ENCODE measurements around the gene COMMD3.

Gene COMMD3

DNA sequence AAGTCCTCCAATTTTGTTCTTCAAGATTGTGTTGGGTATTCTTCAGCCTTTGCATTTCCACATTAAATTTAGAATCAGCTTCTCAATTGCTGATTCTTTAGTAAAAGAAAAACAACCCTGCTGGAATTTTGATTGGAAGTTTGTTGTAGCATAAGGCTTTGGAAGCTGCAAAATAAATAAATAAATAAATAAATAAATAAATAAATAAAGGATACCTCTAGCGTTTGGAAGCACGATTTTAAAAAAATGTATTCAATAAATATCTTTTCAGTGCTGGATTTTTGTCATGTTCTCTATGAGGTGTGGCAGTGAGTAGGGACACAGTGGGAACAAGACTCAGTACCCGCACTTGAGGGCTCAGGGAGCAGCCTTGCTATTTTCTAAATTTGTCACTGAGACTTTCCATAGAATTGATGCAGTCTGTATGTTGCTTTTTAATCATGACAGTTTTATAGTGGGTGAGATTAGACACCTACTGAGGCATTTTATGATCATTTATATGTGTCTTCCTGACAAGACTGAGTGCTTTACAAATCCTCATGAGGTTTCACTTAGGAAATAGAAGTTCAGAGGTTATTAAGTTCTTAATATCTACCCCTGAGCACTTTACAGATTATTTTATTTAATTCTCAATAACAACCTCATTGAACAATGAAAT lies 22.3 kb upstream of the COMMD3 start:
- H3K4me3 ChIP-seq (ENCODE audit: low read depth, low read length): no peak overlapping the region
- TF ChIP-seq, protein P1, sequence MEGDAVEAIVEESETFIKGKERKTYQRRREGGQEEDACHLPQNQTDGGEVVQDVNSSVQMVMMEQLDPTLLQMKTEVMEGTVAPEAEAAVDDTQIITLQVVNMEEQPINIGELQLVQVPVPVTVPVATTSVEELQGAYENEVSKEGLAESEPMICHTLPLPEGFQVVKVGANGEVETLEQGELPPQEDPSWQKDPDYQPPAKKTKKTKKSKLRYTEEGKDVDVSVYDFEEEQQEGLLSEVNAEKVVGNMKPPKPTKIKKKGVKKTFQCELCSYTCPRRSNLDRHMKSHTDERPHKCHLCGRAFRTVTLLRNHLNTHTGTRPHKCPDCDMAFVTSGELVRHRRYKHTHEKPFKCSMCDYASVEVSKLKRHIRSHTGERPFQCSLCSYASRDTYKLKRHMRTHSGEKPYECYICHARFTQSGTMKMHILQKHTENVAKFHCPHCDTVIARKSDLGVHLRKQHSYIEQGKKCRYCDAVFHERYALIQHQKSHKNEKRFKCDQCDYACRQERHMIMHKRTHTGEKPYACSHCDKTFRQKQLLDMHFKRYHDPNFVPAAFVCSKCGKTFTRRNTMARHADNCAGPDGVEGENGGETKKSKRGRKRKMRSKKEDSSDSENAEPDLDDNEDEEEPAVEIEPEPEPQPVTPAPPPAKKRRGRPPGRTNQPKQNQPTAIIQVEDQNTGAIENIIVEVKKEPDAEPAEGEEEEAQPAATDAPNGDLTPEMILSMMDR (IDR thresholded peaks at IDR 0.05; ENCODE audit: low read depth, low read length): no peak
- DNase-seq (ENCODE audit: low read depth, low spot score): no peak
- in situ Hi-C loops (cut with HindIII; ENCODE audit: low sequenced_read_pairs): no loop called here

DNA sequence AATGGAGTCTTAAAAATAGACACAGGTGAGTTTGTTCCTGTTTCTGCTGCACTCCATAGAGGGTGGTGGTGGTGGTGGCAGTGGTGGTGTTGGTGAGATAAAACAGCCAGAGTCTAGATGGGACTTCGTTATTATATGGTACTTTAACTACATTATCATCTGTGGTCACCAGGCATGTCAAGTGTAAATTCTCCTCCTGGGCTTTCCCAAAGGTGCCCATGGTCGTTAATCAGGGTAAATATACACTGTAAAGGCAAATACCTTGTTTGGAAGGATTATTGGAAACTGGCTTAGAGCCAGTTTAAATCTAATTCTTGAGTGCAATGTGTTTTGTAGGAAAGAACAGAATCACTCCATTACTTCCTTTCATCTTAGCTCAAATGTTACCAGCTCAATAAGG lies 21.5 kb upstream of the COMMD3 start:
- in situ Hi-C loops (cut with HindIII; ENCODE audit: low sequenced_read_pairs): no loop called here
- no peak for DNase-seq (ENCODE audit: low read depth, low spot score)
- TF ChIP-seq, protein P1 (IDR thresholded peaks at IDR 0.05; ENCODE audit: low read depth, low read length): no peak
- H3K4me3 ChIP-seq (ENCODE audit: low read depth, low read length): no peak overlapping the region

DNA sequence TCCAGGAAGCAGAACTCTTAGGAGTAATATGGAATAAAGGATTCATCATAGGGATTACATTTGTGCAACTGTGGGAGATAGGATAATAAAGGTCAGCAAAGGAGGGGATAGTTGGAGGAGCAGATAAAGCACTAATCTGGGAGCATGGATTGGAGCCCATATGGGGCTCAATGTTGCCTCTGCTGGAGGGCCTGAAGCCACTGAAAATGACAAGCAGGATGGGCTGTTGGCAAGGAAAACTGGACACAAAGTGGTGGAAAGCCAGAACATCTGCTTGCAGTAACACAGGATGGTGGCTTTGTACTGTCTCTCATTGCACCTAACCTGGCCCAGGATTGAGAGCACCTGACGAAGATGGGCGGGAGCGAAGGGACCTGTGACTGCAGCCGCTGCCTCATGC lies 15.0 kb upstream of the COMMD3 start:
- no peak overlapping the region for H3K4me3 ChIP-seq (ENCODE audit: low read depth, low read length)
- TF ChIP-seq, protein P1 (IDR thresholded peaks at IDR 0.05; ENCODE audit: low read depth, low read length): no peak
- DNase-seq (ENCODE audit: low read depth, low spot score): no peak
- in situ Hi-C loops (cut with HindIII; ENCODE audit: low sequenced_read_pairs): no loop called here

DNA sequence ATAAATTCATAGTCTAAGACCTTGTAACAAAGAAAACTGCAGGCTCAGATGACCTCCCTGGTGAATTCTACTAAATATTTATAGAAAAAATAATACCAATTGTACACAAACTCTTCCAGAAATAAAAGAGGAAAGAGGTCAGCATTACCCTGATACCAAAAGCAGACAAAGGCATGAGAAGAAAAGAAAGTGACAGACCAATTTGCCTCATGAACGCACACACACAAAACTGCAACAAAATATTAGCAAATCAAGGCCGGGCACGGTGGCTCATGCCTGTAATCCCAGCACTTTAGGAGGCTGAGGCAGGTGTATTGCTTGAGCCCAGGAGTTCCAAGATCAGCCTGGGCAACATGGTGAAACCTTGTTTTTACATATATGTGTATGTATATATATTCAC lies 12.7 kb upstream of the COMMD3 start:
- in situ Hi-C loops (cut with HindIII; ENCODE audit: low sequenced_read_pairs): no loop called here
- TF ChIP-seq, protein P1 (IDR thresholded peaks at IDR 0.05; ENCODE audit: low read depth, low read length): no peak
- H3K4me3 ChIP-seq (ENCODE audit: low read depth, low read length): no peak overlapping the region
- DNase-seq (ENCODE audit: low read depth, low spot score): no peak

DNA sequence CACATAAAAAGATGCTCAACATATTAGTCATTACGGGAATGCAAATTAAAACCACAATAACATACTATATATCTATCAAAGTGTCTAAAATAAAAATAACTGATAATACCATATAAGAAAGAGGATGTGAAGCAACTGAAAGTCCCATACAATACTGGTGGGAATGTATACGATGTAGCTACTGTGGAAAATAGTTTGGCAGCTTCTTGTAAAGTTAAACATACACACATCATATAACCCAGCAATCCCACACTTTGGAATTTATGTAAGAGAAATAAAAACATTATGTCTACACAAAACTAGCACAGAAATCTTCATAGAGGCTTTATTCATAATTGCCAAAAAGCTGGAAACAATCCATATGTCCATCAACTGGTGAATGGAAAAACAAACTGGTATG lies 10.5 kb upstream of the COMMD3 start:
- no peak for DNase-seq (ENCODE audit: low read depth, low spot score)
- in situ Hi-C loops (cut with HindIII; ENCODE audit: low sequenced_read_pairs): no loop called here
- TF ChIP-seq, protein P1 (IDR thresholded peaks at IDR 0.05; ENCODE audit: low read depth, low read length): no peak
- H3K4me3 ChIP-seq (ENCODE audit: low read depth, low read length): no peak overlapping the region

DNA sequence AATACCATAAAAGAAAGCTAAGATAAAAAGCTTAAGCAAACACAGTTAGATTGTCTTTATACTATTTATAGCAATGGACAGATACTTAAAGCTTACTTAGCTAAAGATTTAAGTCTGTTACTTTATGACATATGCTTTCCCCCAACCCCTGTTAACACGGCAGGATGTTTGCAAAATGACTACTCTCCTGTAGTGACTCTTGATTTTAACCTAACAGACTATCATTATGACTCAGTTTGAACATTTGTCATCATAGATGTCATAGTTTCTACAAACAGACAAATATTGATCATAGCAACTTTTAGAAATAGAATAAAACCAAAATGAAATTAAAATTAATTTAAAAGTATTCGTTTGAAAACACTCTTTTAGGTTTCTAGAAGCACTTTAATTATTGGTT lies 7.8 kb upstream of the COMMD3 start:
- in situ Hi-C loops (cut with HindIII; ENCODE audit: low sequenced_read_pairs): no loop called here
- TF ChIP-seq, protein P1 (IDR thresholded peaks at IDR 0.05; ENCODE audit: low read depth, low read length): no peak
- no peak overlapping the region for H3K4me3 ChIP-seq (ENCODE audit: low read depth, low read length)
- no peak for DNase-seq (ENCODE audit: low read depth, low spot score)

Measured in astrocyte of the spinal cord (primary cell).